HG03095 (cell line): ENCODE measurements around the gene BTNL9.
"Not testable (repeated sequence)": the region's sequence is repeated elsewhere in the genome, so short reads cannot be mapped to it uniquely, and the experiment has no call there.

Source experiments
- ATAC-seq: cut with Tn5 transposase; IDR thresholded peaks from one replicate; pipeline ENCODE4 v1.9.1; 2021; ENCODE audit warnings: moderate library complexity; ENCODE audit not compliant: unreplicated experiment

Gene BTNL9

GRCh38 chr5:181098762-181099601 lies 58.9 kb downstream of the BTNL9 start:
- no peak for ATAC-seq

- ATAC-seq: no peak
Observed at GRCh38 chr5:181099602-181100086, 59.6 kb downstream of the BTNL9 start.

GRCh38 chr5:181100121-181100875 lies 60.2 kb downstream of the BTNL9 start:
- no peak for ATAC-seq

GRCh38 chr5:181101030-181101641 lies 61.1 kb downstream of the BTNL9 start:
- ATAC-seq: not testable (repeated sequence)

GRCh38 chr5:181101930-181102674 lies 62.0 kb downstream of the BTNL9 start:
- not testable (repeated sequence) for ATAC-seq

- not testable (repeated sequence) for ATAC-seq
Observed at GRCh38 chr5:181104259-181104568, 64.1 kb downstream of the BTNL9 start.

GRCh38 chr5:181104606-181105390 lies 64.7 kb downstream of the BTNL9 start:
- not testable (repeated sequence) for ATAC-seq

- ATAC-seq: no peak
Observed at GRCh38 chr5:181105391-181106025, 65.4 kb downstream of the BTNL9 start.

GRCh38 chr5:181107699-181108098 lies 67.6 kb downstream of the BTNL9 start:
- ATAC-seq: no peak

GRCh38 chr5:181108578-181109165 lies 68.6 kb downstream of the BTNL9 start:
- ATAC-seq: no peak

- ATAC-seq: no peak
Observed at GRCh38 chr5:181109489-181110013, 69.5 kb downstream of the BTNL9 start.

- ATAC-seq: no peak
Observed at GRCh38 chr5:181111010-181111409, 70.9 kb downstream of the BTNL9 start.
